NCI-H2196 treated with DMSO at 0.1 percent for 48 hours (cell line): Measurements from ENCODE around the gene CMTM8.
"Not testable (repeated sequence)": the region's sequence is repeated elsewhere in the genome, so short reads cannot be mapped to it uniquely, and the experiment has no call there.

Experiments used
- DNase-seq: peaks from one replicate; lab custom pipeline; 2025; ENCODE audit not compliant: unreplicated experiment; lab: John Stamatoyannopoulos, UW

CMTM8 gene

GRCh38 chr3:32228743-32229142 is 9.7 kb upstream of the CMTM8 start:
- not testable (repeated sequence) for DNase-seq

- DNase-seq, result no peak
These were observed 8.9 kb upstream of the CMTM8 start for GRCh38 chr3:32229565-32229964.

GRCh38 chr3:32236377-32236776 is 2.1 kb upstream of the CMTM8 start:
- no peak for DNase-seq

DNA sequence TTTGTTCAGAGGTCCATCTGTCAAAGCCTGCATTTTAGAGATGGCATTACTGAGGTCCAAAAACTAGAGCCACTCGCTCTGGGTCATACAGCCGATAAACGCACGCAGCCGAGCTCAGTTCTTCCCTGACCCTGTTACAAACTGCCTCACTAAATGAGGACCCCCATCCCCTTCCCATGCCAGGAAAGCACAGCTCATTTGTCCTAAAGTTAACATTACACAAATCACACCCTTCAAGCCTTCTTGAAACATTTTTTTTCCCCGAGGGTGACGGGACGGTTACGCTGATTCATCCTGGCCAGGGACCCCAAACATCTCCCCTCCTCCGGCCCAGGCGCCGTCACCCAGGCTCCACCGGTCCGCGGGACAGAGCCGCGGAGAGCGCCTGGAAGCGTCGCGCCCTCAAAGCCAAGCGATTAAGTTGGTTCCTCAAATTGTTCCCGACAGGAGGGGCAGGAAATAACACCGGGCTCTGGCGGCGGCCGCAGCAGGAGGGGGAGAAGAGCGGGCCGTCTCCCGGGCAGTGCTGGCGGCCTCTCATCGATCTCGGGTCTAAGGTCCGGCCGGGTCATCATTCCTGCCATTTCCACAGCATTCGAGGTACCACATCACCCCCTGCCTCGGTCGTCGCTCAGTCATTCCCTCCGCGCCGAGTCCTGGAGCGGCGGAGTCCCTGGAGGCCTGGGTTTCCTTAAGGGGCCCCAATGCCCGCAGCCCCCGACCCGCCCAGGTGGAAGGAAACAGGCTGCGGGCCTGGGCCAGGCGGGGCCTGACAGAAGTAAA is 619 bp upstream of the CMTM8 start:
- DNase-seq, result no peak

GRCh38 chr3:32239307-32240158 is 1.1 kb downstream of the CMTM8 start:
- no peak for DNase-seq

DNA sequence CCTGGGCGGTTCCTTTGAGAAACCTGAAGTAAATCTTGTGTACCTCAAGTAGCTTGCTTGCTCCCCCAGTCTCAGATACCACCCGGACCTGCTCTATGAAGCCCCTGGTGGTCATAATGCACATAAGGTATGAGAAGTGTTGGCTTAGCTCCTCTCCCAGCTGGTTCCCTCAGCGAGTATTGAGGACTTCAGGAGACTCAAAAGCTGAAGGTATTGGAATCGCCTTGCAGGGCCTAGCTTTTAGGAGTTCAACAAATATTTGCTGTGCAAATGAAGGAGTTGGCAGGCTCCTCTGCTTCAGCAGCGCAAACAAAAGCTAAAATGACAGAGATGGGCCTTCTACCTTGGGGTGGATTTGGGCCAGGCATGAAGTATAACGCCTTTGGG is 1.7 kb downstream of the CMTM8 start:
- no peak for DNase-seq

- no peak for DNase-seq
These were observed 2.6 kb downstream of the CMTM8 start for GRCh38 chr3:32241100-32241499.

DNA sequence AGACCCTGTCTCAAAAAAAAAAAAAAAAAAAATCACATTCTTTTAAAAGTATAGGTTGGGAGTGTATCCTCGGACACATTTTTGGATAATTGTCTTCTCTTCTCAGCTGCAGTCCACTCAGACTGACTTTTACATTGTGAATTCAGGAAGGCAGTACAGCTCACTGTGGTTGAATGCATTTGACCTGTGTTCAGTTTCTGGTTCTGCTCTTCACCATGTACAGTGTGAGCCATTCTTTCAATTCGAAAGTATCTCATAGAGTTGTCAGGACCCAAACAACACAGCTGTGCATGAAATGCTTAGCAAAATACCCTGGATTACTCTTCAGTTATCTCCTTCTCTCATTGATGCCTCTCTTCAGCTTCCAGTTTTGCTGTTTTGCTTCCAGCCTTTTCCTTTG is 5.0 kb downstream of the CMTM8 start:
- DNase-seq, result no peak

- DNase-seq, result no peak
These were observed 6.7 kb downstream of the CMTM8 start for GRCh38 chr3:32245200-32245599.

GRCh38 chr3:32246079-32246675 is 7.7 kb downstream of the CMTM8 start:
- no peak for DNase-seq

DNA sequence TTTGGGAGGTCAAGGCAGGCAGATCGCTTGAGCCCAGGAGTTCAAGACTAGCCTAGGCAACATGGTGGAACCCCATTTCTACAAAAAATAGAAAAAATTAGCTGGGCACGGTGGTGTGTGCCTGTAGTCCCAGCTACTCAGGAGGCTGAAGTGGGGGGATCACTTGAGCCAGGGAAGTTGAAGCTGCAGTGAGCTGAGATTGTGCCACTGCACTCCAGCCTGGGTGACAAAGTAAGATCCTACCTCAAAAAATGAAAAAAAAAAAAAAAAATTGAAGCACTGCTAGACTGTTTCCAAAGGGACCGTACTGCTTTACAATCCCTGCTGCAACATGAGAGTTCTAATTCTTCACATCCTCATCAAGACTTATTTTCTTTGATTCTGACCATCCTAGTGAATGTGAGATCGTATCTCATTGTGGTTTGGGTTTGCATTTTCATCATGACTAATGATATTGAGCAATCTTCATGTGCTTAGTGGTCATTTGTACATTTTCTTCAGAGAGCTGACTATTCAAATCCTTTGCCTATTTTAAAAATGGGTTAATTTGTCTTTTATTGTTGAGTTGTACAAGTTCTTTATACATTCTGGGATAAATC is 10.8 kb downstream of the CMTM8 start:
- no peak for DNase-seq

- no peak for DNase-seq
These were observed 15.8 kb downstream of the CMTM8 start for GRCh38 chr3:32254268-32254667.

DNA sequence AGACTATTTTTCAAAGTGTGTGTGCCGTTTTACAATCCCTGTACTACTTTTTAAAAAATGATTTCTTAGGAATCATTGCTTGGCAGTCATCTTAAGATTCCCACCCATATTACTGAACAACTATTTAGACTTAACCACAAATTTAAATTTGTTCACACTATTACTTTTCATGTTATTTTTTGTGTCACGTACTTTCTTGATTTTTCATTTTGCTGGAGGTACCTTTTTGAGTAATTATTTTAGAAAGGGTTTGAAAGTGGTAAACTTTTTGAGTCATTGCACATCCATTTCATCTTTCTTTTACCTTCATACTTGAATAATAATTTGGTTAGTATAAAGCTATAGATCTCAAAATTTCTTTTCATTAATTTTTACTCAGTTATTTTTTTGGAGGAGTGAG is 16.9 kb downstream of the CMTM8 start:
- no peak for DNase-seq

DNA sequence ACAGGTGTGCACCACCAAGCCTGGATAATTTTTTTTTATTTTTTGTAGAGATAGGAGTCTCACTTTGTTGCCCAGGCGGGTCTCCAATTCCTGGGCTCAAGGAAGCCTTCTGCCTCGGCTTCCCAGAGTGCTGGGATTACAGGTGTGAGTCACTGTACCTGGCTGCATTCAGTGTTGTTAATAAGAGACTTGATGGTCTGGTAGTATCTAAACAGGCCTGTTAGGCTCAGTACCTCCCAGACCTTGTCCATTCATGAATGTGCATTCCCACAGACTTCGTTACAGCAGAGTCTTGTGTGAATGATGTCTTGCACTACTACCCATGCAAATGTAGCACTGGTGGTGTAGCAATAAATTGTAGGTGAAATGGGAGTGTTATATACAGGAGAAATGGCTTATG is 17.7 kb downstream of the CMTM8 start:
- DNase-seq, result no peak

DNA sequence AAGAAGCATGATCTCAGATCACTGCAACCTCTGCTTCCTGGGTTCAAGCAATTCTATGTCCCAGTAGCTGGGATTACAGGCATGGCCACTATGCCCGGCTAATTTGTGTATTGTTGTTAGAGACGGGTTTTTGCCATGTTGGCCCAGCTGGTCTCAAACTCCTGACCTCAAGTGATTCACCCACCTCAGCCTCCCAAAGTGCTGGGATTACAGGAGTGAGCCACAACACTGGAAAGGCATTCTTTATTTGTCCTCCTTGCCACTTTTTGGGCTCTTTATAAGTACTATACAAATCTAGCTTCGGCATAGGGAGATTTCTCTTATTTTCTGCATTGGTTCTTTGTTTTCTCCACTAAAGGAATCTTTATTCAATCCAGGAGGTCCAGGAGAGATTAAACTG is 18.6 kb downstream of the CMTM8 start:
- no peak for DNase-seq

DNA sequence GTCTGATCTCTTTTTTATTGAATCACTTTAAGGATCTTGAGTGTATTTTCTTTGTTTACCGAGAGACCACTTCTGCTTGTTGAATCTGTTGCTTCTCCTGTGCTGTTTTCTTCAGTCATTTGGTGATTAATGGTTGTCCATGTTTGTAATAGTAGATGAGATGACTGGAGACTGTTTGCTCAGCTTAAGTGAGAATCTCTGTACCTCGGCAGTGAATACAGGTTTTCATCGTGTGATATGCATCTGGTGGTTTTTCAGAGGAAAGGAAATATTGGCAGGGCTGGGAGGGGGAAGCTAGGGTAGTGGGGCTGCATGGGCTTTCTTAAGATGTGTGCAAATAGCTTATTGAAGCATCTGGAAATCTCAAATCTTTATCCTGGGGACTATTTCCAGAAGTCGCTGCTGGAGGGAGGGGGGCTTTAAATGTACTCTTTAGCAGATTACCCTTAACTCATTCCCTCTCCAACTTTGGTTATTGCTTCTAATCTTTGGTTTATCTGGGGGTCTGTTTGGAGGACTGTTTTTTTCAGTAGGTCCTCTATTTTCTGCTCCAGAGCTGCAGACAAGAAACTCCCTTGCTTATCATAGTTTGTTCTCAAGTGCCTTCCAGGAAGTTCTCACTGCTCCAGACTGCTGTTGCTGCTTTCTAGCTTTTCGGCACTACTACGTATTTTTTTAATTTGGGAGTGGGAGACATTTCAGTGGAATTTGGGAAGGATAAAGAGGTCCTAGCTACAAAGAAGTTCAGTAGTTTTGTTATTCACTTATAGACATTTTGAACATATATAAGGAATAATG is 19.4 kb downstream of the CMTM8 start:
- no peak for DNase-seq

DNA sequence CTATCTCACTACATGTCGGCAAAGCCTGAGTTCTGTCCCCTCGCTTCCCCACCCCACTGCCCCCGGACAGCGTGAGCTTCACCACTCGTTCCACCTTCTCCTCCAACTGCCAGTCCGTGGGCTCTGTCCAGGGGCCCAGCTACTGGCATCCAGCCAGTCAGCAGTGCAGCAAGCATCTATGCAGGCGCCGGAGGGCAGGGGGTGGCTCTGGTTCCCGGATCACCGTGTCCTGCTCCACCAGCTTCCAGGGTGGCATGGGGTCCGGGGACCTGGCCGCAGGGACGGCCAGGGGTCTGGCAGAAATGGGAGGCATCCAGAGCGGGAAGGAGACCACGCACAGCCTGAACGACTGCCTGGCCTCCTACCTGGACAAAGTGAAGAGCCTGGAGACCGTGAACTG is 20.4 kb downstream of the CMTM8 start:
- DNase-seq, result no peak

- no peak for DNase-seq
These were observed 23.1 kb downstream of the CMTM8 start for GRCh38 chr3:32261545-32261944.

GRCh38 chr3:32262201-32262600 is 23.7 kb downstream of the CMTM8 start:
- no peak for DNase-seq

GRCh38 chr3:32274306-32274705 is 35.8 kb downstream of the CMTM8 start:
- DNase-seq, result no peak

- no peak for DNase-seq
These were observed 37.0 kb downstream of the CMTM8 start for GRCh38 chr3:32275506-32275905.
